Measurements from ENCODE around the gene ADAM21. TPM values are rescaled to one million over a fixed set of nuclear protein-coding genes. Genes with fewer than 3 reads are reported as not detected.
"Not testable (repeated sequence)": the region's sequence is repeated elsewhere in the genome, so short reads cannot be mapped to it uniquely, and the experiment has no call there.

The ADAM21 gene
- total RNA-seq, 1 experiment from 2014 or later: 0.17 TPM

DNA sequence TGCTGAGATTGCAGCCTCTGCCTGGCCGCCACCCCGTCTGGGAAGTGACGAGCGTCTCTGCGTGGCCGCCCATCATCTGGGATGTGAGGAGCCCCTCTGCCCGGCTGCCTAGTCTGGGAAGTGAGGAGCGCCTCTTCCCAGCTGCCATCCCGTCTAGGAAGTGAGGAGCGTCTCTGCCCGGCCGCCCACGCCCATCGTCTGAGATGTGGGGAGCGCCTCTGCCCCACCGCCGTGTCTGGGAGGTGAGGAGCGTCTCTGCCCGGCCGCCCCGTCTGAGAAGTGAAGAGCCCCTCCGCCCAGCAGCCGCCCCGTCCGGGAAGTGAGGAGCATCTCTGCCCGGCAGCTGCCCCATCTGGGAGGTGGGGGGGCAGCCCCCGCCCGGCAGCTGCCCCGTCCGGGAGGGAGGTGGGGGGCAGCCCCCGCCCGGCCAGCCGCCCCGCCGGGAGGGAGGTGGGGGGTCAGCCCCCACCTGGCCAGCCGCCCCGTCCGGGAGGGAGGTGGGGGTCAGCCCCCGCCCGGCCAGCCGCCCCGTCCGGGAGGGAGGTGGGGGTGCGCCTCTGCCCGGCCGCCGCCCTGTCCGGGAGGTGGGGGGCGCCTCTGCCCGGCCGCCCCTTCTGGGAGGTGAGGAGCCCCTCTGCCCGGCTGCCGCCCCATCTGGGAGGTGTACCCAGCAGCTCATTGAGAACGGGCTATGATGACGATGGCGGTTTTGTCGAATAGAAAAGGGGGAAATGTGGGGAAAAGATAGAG lies 25.6 kb downstream of the ADAM21 start:
- not testable (repeated sequence) for DNase-seq (ENCODE audit: low spot score)

DNA sequence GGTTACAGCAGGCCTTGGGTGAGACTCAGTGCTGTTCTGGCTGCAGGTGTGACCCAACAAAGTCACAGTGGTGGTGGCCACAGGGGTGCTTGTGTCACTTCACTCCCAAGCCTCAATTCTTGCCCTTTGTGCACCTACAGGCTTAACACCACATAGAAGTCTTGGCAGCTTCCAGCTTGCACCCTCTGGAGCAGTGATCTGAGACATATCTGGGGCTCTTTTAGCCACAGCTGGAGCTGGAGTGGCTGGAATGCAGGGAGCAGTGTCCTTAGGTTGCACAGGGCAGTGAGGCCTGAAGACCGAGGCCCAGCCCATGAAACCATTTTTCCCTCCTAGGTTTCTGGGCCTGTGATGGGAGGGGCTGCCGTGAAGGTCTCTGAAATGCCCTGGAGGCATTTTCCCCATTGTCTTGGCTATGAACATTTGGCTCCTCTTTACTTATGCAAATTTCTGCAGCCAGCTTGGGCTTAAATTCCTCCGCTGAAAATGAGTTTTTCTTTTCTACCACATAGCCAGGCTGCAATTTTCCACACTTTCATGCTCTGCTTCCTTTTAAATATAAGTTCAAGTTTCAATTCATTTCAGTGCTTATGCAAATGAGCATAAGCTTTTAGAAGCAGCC lies 37.7 kb downstream of the ADAM21 start:
- no peak for DNase-seq (ENCODE audit: low spot score)

DNA sequence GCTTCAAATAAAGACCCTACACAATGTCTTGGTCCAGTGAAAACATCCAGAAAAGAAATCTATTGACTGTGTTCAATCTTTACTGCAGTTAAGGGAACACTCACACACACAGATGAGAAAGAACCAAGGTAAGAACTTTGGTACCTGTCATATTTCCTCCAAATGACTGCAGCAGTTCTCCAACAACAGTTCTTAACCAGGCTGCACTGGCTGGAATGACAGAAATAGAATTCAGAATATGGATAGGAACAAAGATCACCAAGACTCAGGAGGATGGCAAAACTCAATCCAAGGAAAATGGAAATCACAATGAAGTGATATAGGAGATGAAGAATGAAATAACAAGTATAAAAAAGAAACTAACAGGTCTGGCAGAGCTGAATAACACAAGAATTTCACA lies 46.2 kb downstream of the ADAM21 start:
- no peak for DNase-seq (ENCODE audit: low spot score)

Other genes starting within 250 kb of the ADAM21 start
- gene COX16, start 92.5 kb upstream of the ADAM21 start, total RNA-seq (2014; rRNA removed; shearing (Covaris generic)): 61.4 and 85.5 TPM in 2 replicates
- 15.7 and 20.3 TPM in 2 replicates for gene SYNJ2BP, start 35.1 kb upstream of the ADAM21 start, total RNA-seq (2014; rRNA removed; shearing (Covaris generic))
- gene ADAM20, start 82.8 kb downstream of the ADAM21 start, total RNA-seq (2014; rRNA removed; shearing (Covaris generic)): 0.14 TPM in 1 of 2 replicates, not detected in the other
- gene MED6, start 148.5 kb downstream of the ADAM21 start, total RNA-seq (2014; rRNA removed; shearing (Covaris generic)): 21.7 and 25.1 TPM in 2 replicates
- gene TTC9, start 189.7 kb downstream of the ADAM21 start, total RNA-seq (2014; rRNA removed; shearing (Covaris generic)): 1.1 and 1.4 TPM in 2 replicates